ENCODE measurements around the gene HUS1B.

Gene HUS1B

GRCh38 chr6:624979-625378, 31.9 kb downstream of the HUS1B start:
- peak in 1 of 58 donors; percentile 9 for DNase-seq

DNA sequence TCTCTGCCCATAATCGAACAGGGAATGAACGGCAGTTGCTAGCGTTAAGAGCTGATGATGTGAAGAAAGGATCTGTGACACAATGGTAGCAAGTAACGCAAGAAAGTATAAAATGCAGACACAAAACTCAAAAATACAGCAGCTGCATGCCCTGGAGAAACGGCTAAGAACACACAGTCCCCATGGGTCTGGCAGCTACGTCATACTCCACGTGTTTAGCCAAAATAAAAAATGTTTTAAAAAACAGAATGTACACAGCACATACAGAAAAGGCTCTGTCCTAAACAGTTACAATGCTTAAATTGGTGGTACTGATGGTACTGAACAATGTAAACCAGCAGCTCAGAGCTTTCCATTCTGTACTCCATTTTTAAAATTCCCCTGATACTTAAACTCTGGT, 34.4 kb downstream of the HUS1B start:
- no peak for DNase-seq

- no peak for DNase-seq
Measured at GRCh38 chr6:621931-622330, 35.0 kb downstream of the HUS1B start.

GRCh38 chr6:620950-621349, 36.0 kb downstream of the HUS1B start:
- DNase-seq, result no peak

DNA sequence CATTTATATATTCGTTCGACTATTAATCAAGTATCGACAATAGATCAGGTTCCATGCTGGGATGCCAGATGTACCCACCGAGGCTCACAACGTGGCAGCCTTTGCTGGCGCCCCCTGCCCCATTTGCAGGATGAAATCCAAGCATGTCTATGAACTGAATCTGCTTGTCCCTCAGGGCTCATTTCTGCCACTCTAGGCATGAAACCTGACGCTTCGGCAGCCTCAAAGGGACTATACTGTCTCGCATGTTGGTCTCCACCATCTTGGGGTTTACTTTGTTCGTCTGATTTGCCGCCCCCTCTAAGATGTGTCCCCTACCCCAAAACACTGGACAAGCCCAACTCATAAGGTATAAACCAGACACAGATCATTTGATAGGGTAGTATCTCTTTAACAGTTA, 36.7 kb downstream of the HUS1B start:
- DNase-seq, result no peak

- peak in 2 of 58 donors; percentile 8 to 9 for DNase-seq
Measured at GRCh38 chr6:617456-618100, 39.3 kb downstream of the HUS1B start.

- DNase-seq, result no peak
Measured at GRCh38 chr6:613981-614380, 42.9 kb downstream of the HUS1B start.

DNA sequence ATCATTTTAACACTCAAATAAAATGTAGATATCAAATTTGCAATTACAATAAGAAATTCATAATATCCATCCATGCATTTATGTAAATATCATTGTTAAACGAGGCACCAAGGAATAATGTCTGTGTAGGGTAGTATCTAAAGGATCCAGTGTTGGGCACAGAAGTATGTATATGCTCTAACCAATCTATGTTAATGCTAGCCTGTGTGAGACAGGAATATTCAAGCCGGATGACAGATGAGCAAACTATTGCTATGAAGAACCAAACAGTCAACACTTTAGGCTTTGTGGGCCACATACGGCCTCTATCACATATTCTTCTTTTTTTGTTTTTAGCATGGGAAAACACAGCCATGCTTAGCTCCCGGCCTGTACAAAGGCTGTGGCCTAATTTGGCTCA, 45.0 kb downstream of the HUS1B start:
- DNase-seq, result no peak

DNA sequence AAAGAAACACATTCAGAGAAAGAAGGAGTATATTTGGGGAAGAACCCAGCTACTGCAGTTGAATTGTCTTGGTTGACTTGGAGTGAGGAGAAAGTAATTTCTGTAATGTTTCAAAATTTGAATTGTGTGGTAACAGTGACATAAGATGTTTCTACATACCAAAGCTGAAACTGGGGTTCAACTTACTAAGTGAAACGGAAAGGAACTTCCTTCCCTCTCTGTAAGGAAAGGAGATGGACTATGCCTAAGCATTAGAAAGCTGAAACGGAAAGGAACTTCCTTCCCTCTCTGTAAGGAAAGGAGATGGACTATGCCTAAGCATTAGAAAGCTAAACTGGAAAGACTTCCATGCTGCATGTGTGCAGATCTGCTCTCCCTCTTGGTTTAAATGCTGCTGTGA, 46.0 kb downstream of the HUS1B start:
- DNase-seq, result no peak

DNA sequence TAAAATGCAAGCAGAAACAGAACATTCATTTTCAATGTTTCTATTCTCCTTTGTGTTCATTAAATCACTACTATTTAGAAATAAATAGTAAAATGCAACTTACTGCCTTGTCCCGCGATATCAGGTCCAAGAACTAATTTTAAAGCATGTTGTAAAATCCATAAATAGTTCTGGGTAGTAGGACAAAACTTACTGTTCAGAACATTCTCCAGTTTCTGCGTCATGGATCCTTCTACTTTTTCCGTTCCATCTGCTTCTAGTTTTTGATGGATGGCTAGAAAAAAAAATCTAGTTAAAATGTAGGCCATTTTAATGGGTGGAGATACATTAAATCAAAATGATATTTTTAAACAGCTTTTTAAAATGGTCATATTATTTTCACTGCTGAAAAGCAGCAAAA, 47.0 kb downstream of the HUS1B start:
- no peak for DNase-seq

DNA sequence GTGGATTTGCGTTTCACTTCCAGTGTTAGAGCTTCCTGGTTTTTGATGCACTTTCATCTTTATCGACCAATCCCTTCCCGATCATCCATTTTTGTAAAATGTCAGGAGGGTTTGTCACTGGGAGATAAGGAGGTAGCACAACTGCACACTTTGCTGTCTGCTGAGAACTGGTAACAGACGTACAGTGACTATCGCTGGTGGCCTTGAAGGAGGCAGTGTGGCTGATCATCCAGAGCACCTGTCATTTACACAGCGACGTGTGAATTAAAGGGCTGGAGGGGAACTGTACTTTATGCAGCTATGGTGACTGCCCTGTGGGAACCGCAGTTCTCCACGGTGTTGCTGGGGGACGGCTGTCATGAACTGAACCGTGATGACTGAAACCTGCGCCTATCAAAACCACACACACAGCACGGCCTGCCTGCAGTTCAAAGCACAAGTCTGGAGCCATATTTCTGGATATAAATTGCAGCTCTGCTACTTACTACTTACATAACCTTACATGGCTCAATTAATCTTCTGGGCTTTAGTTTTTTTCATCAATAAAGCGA, 50.0 kb downstream of the HUS1B start:
- DNase-seq, result no peak
